HepG2 (cell line): Measurements from ENCODE around the gene RTP5. TPM values are rescaled to one million over a fixed set of nuclear protein-coding genes. Genes with fewer than 3 reads are reported as not detected.

ENCODE experiments used
- ATAC-seq: fragments of 200-7000 bp; cut with Tn5 transposase; 3 replicates; pipeline ENCODE4 v1.9.1; 2020; ENCODE audit warnings: mild to moderate bottlenecking, moderate library complexity
- BruUV-seq: library from RNA; stranded (reverse); fragments of 400-500 nt; replicated peaks from 2 replicates; lab custom pipeline; 2021; lab: Mats Ljungman, UMichigan
- CTCF ChIA-PET: fragments of 300-600 bp; formaldehyde crosslinking; extraction: SDS; loops from one replicate; lab custom pipeline; 2021; ENCODE audit warnings: low total read pairs, inconsistent platforms, low intra/inter-chr PET ratio; lab: Yijun Ruan, JAX
- POLR2A ChIA-PET: fragments of 350-600 bp; sonication (Branson Sonifier 250); formaldehyde crosslinking; loops from one replicate; lab custom pipeline; 2020; ENCODE audit warnings: antibody characterized with exemption, inconsistent platforms; lab: Yijun Ruan, JAX
- DNase-seq: peaks from one replicate; pipeline ENCODE4 v3.0.0-alpha.2; 2015; ENCODE audit warnings: low spot score
- FAIRE-seq: peaks from 3 replicates; lab custom pipeline; 2011; peaks lifted over from hg19 to GRCh38; lab: Jason Lieb, UNC
- H2AFZ ChIP-seq: one replicate; pipeline ENCODE4 v1.6.1; 2011; ENCODE audit warnings: low read length, inconsistent platforms
- H3K27ac ChIP-seq: fragments of 300-600 bp; 3 replicates; pipeline ENCODE4 v1.8.0; 2011; ENCODE audit warnings: mixed run types, mild to moderate bottlenecking, mixed read lengths, low read length, inconsistent platforms; ENCODE audit not compliant: insufficient read depth; ENCODE audit errors: extremely low read length
- H3K27me3 ChIP-seq, 2 experiments: fragments of 200-600 bp in 1 of 2; 2 replicates in 1 of 2; 3 replicates in 1 of 2; pipeline versions ENCODE4 v1.6.0 to v1.8.0; 2011; ENCODE audit warnings: low read length in 2 of 2, mild to moderate bottlenecking in 2 of 2, moderate library complexity in 2 of 2, inconsistent platforms in 1 of 2; ENCODE audit not compliant: insufficient read depth in 2 of 2, control insufficient read depth in 1 of 2
- H3K36me3 ChIP-seq, 2 experiments: fragments of 200-600 bp in 1 of 2; replicated peaks in 1 of 2; 2 replicates in 1 of 2; 3 replicates in 1 of 2; pipeline versions ENCODE4 v1.5.1 to v1.8.0; 2011; ENCODE audit warnings: low read length in 2 of 2, inconsistent platforms in 1 of 2; ENCODE audit not compliant: insufficient read depth in 2 of 2, control insufficient read depth in 1 of 2
- H3K4me1 ChIP-seq: 2 replicates; pipeline ENCODE4 v1.5.1; 2012; ENCODE audit warnings: low read length, inconsistent platforms; ENCODE audit not compliant: insufficient read depth
- H3K4me2 ChIP-seq: 2 replicates; pipeline ENCODE4 v1.6.0; 2011; ENCODE audit warnings: low read depth, low read length, inconsistent platforms
- H3K4me3 ChIP-seq, 3 experiments: fragments of 200-600 bp in 1 of 3; sonication (generic), shearing (Covaris generic) in 1 of 3; replicated peaks in 1 of 3; 2 replicates each; pipeline ENCODE4 v1.5.1; 2011 to 2016; ENCODE audit warnings: low read length in 3 of 3, inconsistent platforms in 2 of 3, low read depth in 2 of 3, mild to moderate bottlenecking in 2 of 3, control low read depth in 1 of 3, mixed read lengths in 1 of 3; ENCODE audit not compliant: insufficient read depth in 1 of 3
- H3K79me2 ChIP-seq: one replicate; pipeline ENCODE4 v1.6.1; 2011; ENCODE audit warnings: low read length, inconsistent platforms; ENCODE audit not compliant: insufficient read depth
- H3K9ac ChIP-seq: 2 replicates; pipeline ENCODE4 v1.6.0; 2011; ENCODE audit warnings: mild to moderate bottlenecking, low read depth, low read length, inconsistent platforms; ENCODE audit not compliant: insufficient read depth
- H3K9me3 ChIP-seq: 2 replicates; pipeline ENCODE4 v1.5.1; 2012; ENCODE audit warnings: mild to moderate bottlenecking, low read length
- H4K20me1 ChIP-seq: 2 replicates; pipeline ENCODE4 v1.6.0; 2011; ENCODE audit warnings: inconsistent platforms, mild to moderate bottlenecking, low read length, moderate library complexity; ENCODE audit not compliant: insufficient read depth
- ETV5 ChIP-seq: IDR thresholded peaks from 2 replicates; pipeline ENCODE4 v1.6.1; 2018; ENCODE audit warnings: missing biosample characterization, missing genetic modification reagents, inconsistent platforms, borderline replicate concordance
- GATAD2A ChIP-seq: IDR thresholded peaks from 2 replicates; pipeline ENCODE4 v1.6.1; 2016
- HNRNPK ChIP-seq: fragments of 200-400 bp; formaldehyde crosslinking; IDR thresholded peaks from 2 replicates; pipeline ENCODE4 v1.6.1; 2018; ENCODE audit warnings: low read length, low read depth, moderate library complexity, mild to moderate bottlenecking; ENCODE audit not compliant: poor library complexity, severe bottlenecking
- KMT2B ChIP-seq: IDR thresholded peaks from 2 replicates; pipeline ENCODE4 v1.6.1; 2016; ENCODE audit warnings: missing genetic modification reagents, missing compliant biosample characterization
- MTA3 ChIP-seq: sonication (generic); formaldehyde crosslinking; IDR thresholded peaks from 2 replicates; pipeline ENCODE4 v1.4.0; 2020; ENCODE audit warnings: missing genetic modification reagents
- RBAK ChIP-seq: sonication (generic); formaldehyde crosslinking; IDR thresholded peaks from 2 replicates; pipeline ENCODE4 v1.5.1; 2020; ENCODE audit warnings: mild to moderate bottlenecking, missing genetic modification reagents
- SMC3 ChIP-seq: IDR thresholded peaks from 2 replicates; pipeline ENCODE4 v1.6.1; 2011; ENCODE audit warnings: low read length, improper control_type of control experiment
- SP1 ChIP-seq, 2 experiments: fragments of 450-650 bp in 1 of 2; sonication (generic) in 1 of 2; formaldehyde crosslinking in 1 of 2; IDR thresholded peaks; 2 replicates each; pipeline versions ENCODE4 v1.4.0 to v1.6.1; 2016 to 2020; ENCODE audit warnings: missing genetic modification reagents in 1 of 2
- THAP11 ChIP-seq: IDR thresholded peaks from 2 replicates; pipeline ENCODE4 v1.6.1; 2016; ENCODE audit warnings: missing biosample characterization, missing genetic modification reagents
- ZBTB38 ChIP-seq: sonication (generic); formaldehyde crosslinking; IDR thresholded peaks from 2 replicates; pipeline ENCODE4 v1.5.1; 2020; ENCODE audit warnings: mild to moderate bottlenecking, missing genetic modification reagents
- ZC3H13 ChIP-seq: sonication (generic); formaldehyde crosslinking; IDR thresholded peaks from 2 replicates; pipeline ENCODE4 v1.8.1; 2023; ENCODE audit warnings: mild to moderate bottlenecking, missing genetic modification reagents, moderate library complexity
- ZNF124 ChIP-seq: sonication (generic); formaldehyde crosslinking; IDR thresholded peaks from 2 replicates; pipeline ENCODE4 v1.4.0; 2020; ENCODE audit warnings: missing genetic modification reagents
- ZNF460 ChIP-seq: sonication (generic); formaldehyde crosslinking; IDR thresholded peaks from 2 replicates; pipeline ENCODE4 v1.5.1; 2020; ENCODE audit warnings: missing genetic modification reagents, mild to moderate bottlenecking, borderline replicate concordance
- WGBS: methylation state at CpG from one replicate; pipeline ENCODE4 v1.1.6; 2017; ENCODE audit warnings: low lambda C conversion rate; 5-methylcytosine and 5-hydroxymethylcytosine counted together
- in situ Hi-C: cut with HindIII; loops from 2 replicates; pipeline ENCODE4 v1.10.0; 2017; ENCODE audit warnings: low pct_unique_long_range_greater_than_20kb; ENCODE audit not compliant: extremely low pct_ligation_motif_present
- intact Hi-C: fragments of 100-400 bp; cut with micrococcal nuclease; formaldehyde crosslinking; loops from one replicate; pipeline ENCODE4 v1.10.0; 2022; ENCODE audit not compliant: unreplicated experiment
- polyA plus RNA-seq, 8 experiments: library from polyadenylated mRNA; depleted of rRNA in 3 of 8; stranded (reverse) in 7 of 8; unstranded in 1 of 8; fragments of >200 nt; fragmentation: Illumina TruSeq in 4 of 8; extraction: Trizol in 4 of 8; gene quantifications; 2 replicates each; pipeline versions ENCODE4 v1.2.1 to v1.2.3, GENCODE V29; 2011 to 2016; ENCODE audit warnings: low read depth in 4 of 8, missing spikeins in 1 of 8, mixed read lengths in 1 of 8; ENCODE audit not compliant: insufficient read depth in 1 of 8
- total RNA-seq, 5 experiments: library from RNA; depleted of rRNA; stranded (reverse); fragments of >200 nt; fragmentation: Illumina TruSeq; extraction: Trizol; gene quantifications; 2 replicates each; pipeline ENCODE4 v1.2.3, GENCODE V29; 2016; ENCODE audit warnings: low read depth in 1 of 5
- TF ChIP-seq, protein P1 (sequence below): sonication (generic); formaldehyde crosslinking; IDR thresholded peaks from 2 replicates; pipeline ENCODE4 v1.5.1; 2020; ENCODE audit warnings: mild to moderate bottlenecking, missing genetic modification reagents, moderate library complexity
- TF ChIP-seq, protein P2 (sequence below): sonication (generic); formaldehyde crosslinking; IDR thresholded peaks from 2 replicates; pipeline ENCODE4 v1.5.0; 2020; ENCODE audit warnings: missing genetic modification reagents, mild to moderate bottlenecking, borderline replicate concordance
- TF ChIP-seq, protein P3 (sequence below): sonication (generic); formaldehyde crosslinking; IDR thresholded peaks from 2 replicates; pipeline ENCODE4 v1.5.0; 2020; ENCODE audit warnings: missing genetic modification reagents, mild to moderate bottlenecking, borderline replicate concordance

Gene RTP5
- total and polyA plus RNA-seq, 2 of the 13 experiments (the other 11 are each of a cell fraction or from before 2014, with no cell fraction given), result not detected

DNA sequence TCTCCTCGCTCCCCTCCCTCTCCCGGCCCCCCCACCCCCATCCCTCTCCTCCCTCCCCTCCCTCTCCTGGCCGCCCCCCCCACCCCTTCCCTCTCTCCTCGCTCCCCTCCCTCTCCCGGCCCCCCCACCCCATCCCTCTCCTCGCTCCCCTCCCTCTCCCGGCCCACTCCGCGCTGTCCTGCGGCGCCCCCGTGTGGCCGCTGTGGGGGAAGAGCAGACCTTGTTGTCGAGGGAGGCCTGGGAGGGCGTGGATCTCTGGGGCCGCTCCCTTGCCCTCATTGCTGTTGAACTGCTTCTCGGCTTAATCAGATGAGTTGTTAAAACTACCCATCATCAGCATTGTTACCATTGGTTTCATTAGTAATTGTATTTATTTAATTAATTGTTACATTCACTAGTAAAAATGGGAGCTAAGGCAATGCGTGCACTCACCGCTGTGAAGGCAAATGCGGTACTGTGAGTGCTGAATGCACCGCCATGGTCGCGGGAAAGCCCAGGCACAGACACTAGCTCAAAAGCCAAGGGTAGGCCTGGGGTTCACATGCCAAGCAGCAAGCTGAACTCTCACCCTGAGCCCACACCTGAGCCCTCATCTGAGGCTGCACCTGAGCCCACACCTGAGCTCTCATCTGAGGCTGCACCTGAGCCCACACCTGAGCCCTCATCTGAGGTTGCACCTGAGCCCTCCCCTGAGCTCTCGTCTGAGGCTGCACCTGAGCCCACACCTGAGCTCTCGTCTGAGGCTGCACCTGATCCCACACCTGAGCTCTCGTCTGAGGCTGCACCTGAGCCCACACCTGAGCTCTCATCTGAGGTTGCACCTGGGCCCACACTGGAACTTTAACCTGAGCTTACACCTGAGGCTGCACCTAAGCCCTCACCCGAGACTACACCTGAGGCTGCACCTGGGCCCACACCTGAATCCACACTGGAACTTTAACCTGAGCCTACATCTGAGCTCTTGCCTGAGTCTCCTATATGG is 8.8 kb downstream of the RTP5 start:
- no peaks in the 10 kb centered on the region for H3K79me2 ChIP-seq
- intact Hi-C loops, result no loop called here
- H3K27me3 ChIP-seq, result peaks cover 7 to 23% of the 10 kb centered on the region in 2 experiments
- ATAC-seq, result peak; percentile 58
- H3K36me3 ChIP-seq, result no peaks in the 10 kb centered on the region
- DNase-seq, result peak; percentile 58
- 25% methylated on average over 27 of the region's 27 CpGs for WGBS
- H4K20me1 ChIP-seq, result no peaks in the 10 kb centered on the region
- no TSS peak for BruUV-seq
- ChIA-PET CTCF (no interaction called here), POLR2A (interaction anchor here (1.2 to 1.9 kb wide), 5 partner anchors 104 to 191 kb away, joined by 3 to 8 read pairs (median 4); partner anchors contain the start of genes D2HGDH and DTYMK)
- no peak for FAIRE-seq
- no peak overlapping the region for H3K27ac ChIP-seq
- H3K4me1 ChIP-seq, result peaks cover 21% of the 10 kb centered on the region
- H3K9me3 ChIP-seq, result peaks cover 21% of the 10 kb centered on the region
- H3K4me2 ChIP-seq, result no peak overlapping the region
- in situ Hi-C loops, result loop anchor here (5.0 to 10.0 kb wide), 2 partner anchors 143 to 216 kb away; partner anchors contain the start of gene D2HGDH
- no peak overlapping the region for H3K4me3 ChIP-seq
- H3K9ac ChIP-seq, result no peak overlapping the region
- no peak overlapping the region for H2AFZ ChIP-seq
- TF ChIP-seq MTA3 (CRISPR knock-in tag), result no peak
- TF ChIP-seq ZNF124, result no peak
- TF ChIP-seq, protein P1, sequence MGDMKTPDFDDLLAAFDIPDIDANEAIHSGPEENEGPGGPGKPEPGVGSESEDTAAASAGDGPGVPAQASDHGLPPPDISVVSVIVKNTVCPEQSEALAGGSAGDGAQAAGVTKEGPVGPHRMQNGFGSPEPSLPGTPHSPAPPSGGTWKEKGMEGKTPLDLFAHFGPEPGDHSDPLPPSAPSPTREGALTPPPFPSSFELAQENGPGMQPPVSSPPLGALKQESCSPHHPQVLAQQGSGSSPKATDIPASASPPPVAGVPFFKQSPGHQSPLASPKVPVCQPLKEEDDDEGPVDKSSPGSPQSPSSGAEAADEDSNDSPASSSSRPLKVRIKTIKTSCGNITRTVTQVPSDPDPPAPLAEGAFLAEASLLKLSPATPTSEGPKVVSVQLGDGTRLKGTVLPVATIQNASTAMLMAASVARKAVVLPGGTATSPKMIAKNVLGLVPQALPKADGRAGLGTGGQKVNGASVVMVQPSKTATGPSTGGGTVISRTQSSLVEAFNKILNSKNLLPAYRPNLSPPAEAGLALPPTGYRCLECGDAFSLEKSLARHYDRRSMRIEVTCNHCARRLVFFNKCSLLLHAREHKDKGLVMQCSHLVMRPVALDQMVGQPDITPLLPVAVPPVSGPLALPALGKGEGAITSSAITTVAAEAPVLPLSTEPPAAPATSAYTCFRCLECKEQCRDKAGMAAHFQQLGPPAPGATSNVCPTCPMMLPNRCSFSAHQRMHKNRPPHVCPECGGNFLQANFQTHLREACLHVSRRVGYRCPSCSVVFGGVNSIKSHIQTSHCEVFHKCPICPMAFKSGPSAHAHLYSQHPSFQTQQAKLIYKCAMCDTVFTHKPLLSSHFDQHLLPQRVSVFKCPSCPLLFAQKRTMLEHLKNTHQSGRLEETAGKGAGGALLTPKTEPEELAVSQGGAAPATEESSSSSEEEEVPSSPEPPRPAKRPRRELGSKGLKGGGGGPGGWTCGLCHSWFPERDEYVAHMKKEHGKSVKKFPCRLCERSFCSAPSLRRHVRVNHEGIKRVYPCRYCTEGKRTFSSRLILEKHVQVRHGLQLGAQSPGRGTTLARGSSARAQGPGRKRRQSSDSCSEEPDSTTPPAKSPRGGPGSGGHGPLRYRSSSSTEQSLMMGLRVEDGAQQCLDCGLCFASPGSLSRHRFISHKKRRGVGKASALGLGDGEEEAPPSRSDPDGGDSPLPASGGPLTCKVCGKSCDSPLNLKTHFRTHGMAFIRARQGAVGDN (CRISPR knock-in tag), result peak; percentile 28; the same call in 1 of the 2 replicates
- TF ChIP-seq KMT2B, result no peak
- no peak for TF ChIP-seq SP1 (IDR thresholded peaks at IDR 0.05)
- TF ChIP-seq SP1 (CRISPR knock-in tag; IDR thresholded peaks at IDR 0.05), result peak; percentile 33; the same call in 1 of the 2 replicates
- no peak for TF ChIP-seq ZNF460 (CRISPR knock-in tag)
- no peak for TF ChIP-seq RBAK (CRISPR knock-in tag)
- peak; percentile 40; the same call in 1 of the 2 replicates for TF ChIP-seq THAP11 (CRISPR knock-in tag)
- TF ChIP-seq ZC3H13 (CRISPR knock-in tag), result no peak
- TF ChIP-seq, protein P2, sequence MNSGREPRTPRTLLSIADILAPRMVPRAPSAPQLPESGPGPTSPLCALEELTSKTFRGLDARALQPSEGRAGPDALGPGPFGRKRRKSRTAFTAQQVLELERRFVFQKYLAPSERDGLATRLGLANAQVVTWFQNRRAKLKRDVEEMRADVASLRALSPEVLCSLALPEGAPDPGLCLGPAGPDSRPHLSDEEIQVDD (CRISPR knock-in tag), result no peak
- TF ChIP-seq, protein P3, sequence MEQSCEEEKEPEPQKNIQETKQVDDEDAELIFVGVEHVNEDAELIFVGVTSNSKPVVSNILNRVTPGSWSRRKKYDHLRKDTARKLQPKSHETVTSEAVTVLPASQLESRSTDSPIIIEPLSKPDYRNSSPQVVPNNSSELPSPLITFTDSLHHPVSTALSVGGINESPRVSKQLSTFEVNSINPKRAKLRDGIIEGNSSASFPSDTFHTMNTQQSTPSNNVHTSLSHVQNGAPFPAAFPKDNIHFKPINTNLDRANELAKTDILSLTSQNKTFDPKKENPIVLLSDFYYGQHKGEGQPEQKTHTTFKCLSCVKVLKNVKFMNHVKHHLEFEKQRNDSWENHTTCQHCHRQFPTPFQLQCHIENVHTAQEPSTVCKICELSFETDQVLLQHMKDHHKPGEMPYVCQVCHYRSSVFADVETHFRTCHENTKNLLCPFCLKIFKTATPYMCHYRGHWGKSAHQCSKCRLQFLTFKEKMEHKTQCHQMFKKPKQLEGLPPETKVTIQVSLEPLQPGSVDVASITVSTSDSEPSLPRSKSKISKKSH (CRISPR knock-in tag), result no peak
- peak; percentile 52 for TF ChIP-seq HNRNPK
- TF ChIP-seq ETV5, result 0 out of 2 replicates have a peak, but pooled peaks have one; percentile 21
- TF ChIP-seq ZBTB38 (CRISPR knock-in tag), result no peak
- 0 out of 2 replicates have a peak, but pooled peaks have one; percentile 19 for TF ChIP-seq GATAD2A (CRISPR knock-in tag)
- peak; percentile 22; the same call in 1 of the 2 replicates for TF ChIP-seq SMC3
